Psoas muscle (tissue), 8 donors: ENCODE measurements around the gene IGSF8. TPM values are rescaled to one million over a fixed set of nuclear protein-coding genes. Genes with fewer than 3 reads are reported as not detected.
"Not testable (repeated sequence)": the region's sequence is repeated elsewhere in the genome, so short reads cannot be mapped to it uniquely, and the experiment has no call there.

Experiments
- ATAC-seq, 4 donors: fragments of 200-7000 bp; cut with Tn5 transposase; one replicate each; pipeline ENCODE4 v1.9.1; 2020; ENCODE audit warnings: moderate library complexity in 3 of 4, mild to moderate bottlenecking in 2 of 4
- DNase-seq, 2 donors: peaks; one replicate each; pipeline ENCODE4 v3.0.0-alpha.2; 2020
- H3K27ac ChIP-seq: fragments of 200-600 bp; one replicate; pipeline ENCODE4 v1.8.0; 2022
- H3K27me3 ChIP-seq, 3 donors: fragments of 200-600 bp in 1 of 3; one replicate each; pipeline versions ENCODE4 v1.6.1 to v1.8.0; 2013 to 2022; ENCODE audit warnings: low read length in 2 of 3, mild to moderate bottlenecking in 2 of 3, moderate library complexity in 1 of 3; ENCODE audit not compliant: insufficient read depth in 3 of 3
- H3K36me3 ChIP-seq, 2 donors: fragments of 200-600 bp in 1 of 2; one replicate each; pipeline versions ENCODE4 v1.6.1 to v1.8.0; 2013 to 2022; ENCODE audit warnings: low read depth in 1 of 2, mild to moderate bottlenecking in 1 of 2, moderate library complexity in 1 of 2; ENCODE audit not compliant: insufficient read depth in 1 of 2
- H3K4me1 ChIP-seq: fragments of 200-600 bp; one replicate; pipeline ENCODE4 v1.8.0; 2022
- H3K4me3 ChIP-seq: fragments of 200-600 bp; one replicate; pipeline ENCODE4 v1.8.0; 2022; ENCODE audit warnings: mild to moderate bottlenecking
- H3K9me3 ChIP-seq: fragments of 200-600 bp; one replicate; pipeline ENCODE4 v1.8.0; 2022
- CTCF ChIP-seq: fragments of 200-600 bp; IDR thresholded peaks from one replicate; pipeline ENCODE4 v1.8.0; 2022; ENCODE audit warnings: antibody characterized with exemption
- WGBS, 3 donors: extraction: QIAGEN DNeasy Blood & Tissue Kit; methylation state at CpG; one replicate each; pipeline versions ENCODE4 v1.1.6 to v1.1.7; 2013; 5-methylcytosine and 5-hydroxymethylcytosine counted together
- intact Hi-C, 2 donors: fragments of 100-400 bp; cut with DNase I; formaldehyde crosslinking; loops; one replicate each; pipeline versions ENCODE4 v1.11.0 to v1.14.2; 2022
- polyA plus RNA-seq, 3 donors: library from polyadenylated mRNA; stranded (reverse); fragments of 200-250 nt; gene quantifications; one replicate each; pipeline ENCODE4 v1.2.3, GENCODE V29; 2013
- total RNA-seq, 4 donors: library from RNA; stranded (reverse); fragmentation: NEBNext Ultra II Directional in 2 of 4; extraction: Animal tissue kit (Norgen Biotek cat#: 25700) in 2 of 4; gene quantifications; one replicate each; pipeline versions ENCODE4 v1.2.1 to v1.2.4, GENCODE V29; 2021 to 2023
- donor health status: healthy with polysubstance abuse.
- donor health status: DM: no; HTN: no; CAD: no; lungs with moderate emphysema.
- donor health status: Bipolar disorder and iron deficiency.
- donor health status: healthy.
- donor health status: DM: yes; HTN: yes; CAD: no.
- donor health status: DM: no; HTN: no; CAD: no.
- donor health status: DM: no; HTN: no; CAD: no.
- donor health status: DM: yes; HTN: yes; CAD: no.

IGSF8 gene
- total and polyA plus RNA-seq, 7 donors = 4.3 to 8.6 (median 6.4) TPM

GRCh38 chr1:160114085-160114484 lies 15.7 kb upstream of the IGSF8 start:
- DNase-seq = peak in 1 of 2 donors; percentile 54
- H3K27ac ChIP-seq = peak overlapping the region; percentile 98
- H3K4me3 ChIP-seq = peak overlapping the region; percentile 22
- peaks cover 47% of the 10 kb centered on the region for H3K4me1 ChIP-seq
- WGBS, 3 donors = 18 to 40% (median 32%) methylated on average over 4 of the region's 4 CpGs
- intact Hi-C loops = loop anchor here in 1 of 2 donors (5.0 kb wide), 1 partner anchor 58 kb away; no protein-coding TSS in a partner anchor
- no peak for ATAC-seq
- peaks cover 0 to 8% of the 10 kb centered on the region in 2 donors for H3K36me3 ChIP-seq
- H3K9me3 ChIP-seq = no peaks in the 10 kb centered on the region
- H3K27me3 ChIP-seq = no peaks in the 10 kb centered on the region
- no peak for TF ChIP-seq CTCF

GRCh38 chr1:160113407-160113806 lies 15.0 kb upstream of the IGSF8 start:
- Histone ChIP-seq H3K27me3 (no peaks in the 10 kb centered on the region), H3K4me1 (peaks cover 40% of the 10 kb centered on the region), H3K9me3 (no peaks in the 10 kb centered on the region), H3K4me3 (peak overlapping the region; percentile 22), H3K36me3 (peaks cover 0 to 2% of the 10 kb centered on the region in 2 donors), H3K27ac (peak overlapping the region; percentile 98)
- intact Hi-C loops = loop anchor here in 1 of 2 donors (5.0 kb wide), 1 partner anchor 59 kb away; no protein-coding TSS in a partner anchor
- peak in 3 of 4 donors; percentile 18 to 46 (median 25) for ATAC-seq
- WGBS, 3 donors = 17 to 41% (median 33%) methylated on average over 8 of the region's 8 CpGs
- peak; percentile 22 for TF ChIP-seq CTCF
- peak in 1 of 2 donors; percentile 74 for DNase-seq

- Histone ChIP-seq H3K9me3 (no peaks in the 10 kb centered on the region), H3K27ac (peak overlapping the region; percentile 46), H3K4me1 (peaks cover 35% of the 10 kb centered on the region), H3K27me3 (no peaks in the 10 kb centered on the region), H3K36me3 (no peaks in the 10 kb centered on the region), H3K4me3 (no peak overlapping the region)
- intact Hi-C loops = loop anchor here in 1 of 2 donors (5.0 kb wide), 1 partner anchor 60 kb away; no protein-coding TSS in a partner anchor
- DNase-seq (no peak), ATAC-seq (no peak)
- 60 to 76% (median 72%) methylated on average over 12 of the region's 12 CpGs for WGBS, 3 donors
- no peak for TF ChIP-seq CTCF
Observed at GRCh38 chr1:160112357-160112756, 13.9 kb upstream of the IGSF8 start.

GRCh38 chr1:160111462-160111861 lies 13.0 kb upstream of the IGSF8 start:
- ATAC-seq = not testable (repeated sequence)
- H3K27ac ChIP-seq = peak overlapping the region; percentile 46
- peaks cover 35% of the 10 kb centered on the region for H3K4me1 ChIP-seq

GRCh38 chr1:160109686-160110085 lies 11.3 kb upstream of the IGSF8 start:
- no peak for DNase-seq

More at GRCh38 chr1:160111462-160111861, 13.0 kb upstream of the IGSF8 start:
- H3K36me3 ChIP-seq, H3K27me3 ChIP-seq, H3K9me3 ChIP-seq, DNase-seq, H3K4me3 ChIP-seq: not testable (repeated sequence)
- intact Hi-C loops = loop anchor here in 1 of 2 donors (5.0 kb wide), 1 partner anchor 61 kb away; no protein-coding TSS in a partner anchor
- 71 to 88% (median 71%) methylated on average over 10 of the region's 10 CpGs for WGBS, 3 donors

More at GRCh38 chr1:160109686-160110085, 11.3 kb upstream of the IGSF8 start:
- no peak overlapping the region for H3K4me3 ChIP-seq
- no peak overlapping the region for H3K27ac ChIP-seq
- no peak for ATAC-seq
- intact Hi-C loops = loop anchor here in 1 of 2 donors (5.0 kb wide), 1 partner anchor 63 kb away; no protein-coding TSS in a partner anchor
- TF ChIP-seq CTCF = no peak
- H3K4me1 ChIP-seq = peaks cover 29% of the 10 kb centered on the region
- WGBS, 3 donors = 58 to 67% (median 65%) methylated on average over 4 of the region's 4 CpGs
- no peaks in the 10 kb centered on the region for H3K36me3 ChIP-seq
- H3K9me3 ChIP-seq = no peaks in the 10 kb centered on the region
- no peaks in the 10 kb centered on the region for H3K27me3 ChIP-seq
